ENCODE measurements around the gene CCR5.

CCR5 gene

GRCh38 chr3:46408853-46409252 is 38.1 kb downstream of the CCR5 start:
- DNase-seq (ENCODE audit: low spot score), result no peak

GRCh38 chr3:46409739-46410489 is 39.2 kb downstream of the CCR5 start:
- DNase-seq (ENCODE audit: low spot score), result no peak

GRCh38 chr3:46410669-46411068 is 39.9 kb downstream of the CCR5 start:
- no peak for DNase-seq (ENCODE audit: low spot score)

GRCh38 chr3:46411271-46411670 is 40.5 kb downstream of the CCR5 start:
- DNase-seq (ENCODE audit: low spot score), result no peak

- no peak for DNase-seq (ENCODE audit: low spot score)
These were observed 42.1 kb downstream of the CCR5 start for GRCh38 chr3:46412786-46413298.

- no peak for DNase-seq (ENCODE audit: low spot score)
These were observed 43.2 kb downstream of the CCR5 start for GRCh38 chr3:46413951-46414350.

- no peak for DNase-seq (ENCODE audit: low spot score)
These were observed 44.0 kb downstream of the CCR5 start for GRCh38 chr3:46414739-46415138.

- DNase-seq (ENCODE audit: low spot score), result no peak
These were observed 45.5 kb downstream of the CCR5 start for GRCh38 chr3:46416125-46416810.

GRCh38 chr3:46416811-46417510 is 46.2 kb downstream of the CCR5 start:
- no peak for DNase-seq (ENCODE audit: low spot score)

GRCh38 chr3:46417841-46418611 is 47.3 kb downstream of the CCR5 start:
- DNase-seq (ENCODE audit: low spot score), result no peak

- no peak for DNase-seq (ENCODE audit: low spot score)
These were observed 49.1 kb downstream of the CCR5 start for GRCh38 chr3:46419816-46420215.

GRCh38 chr3:46420931-46421330 is 50.2 kb downstream of the CCR5 start:
- DNase-seq (ENCODE audit: low spot score), result no peak

- DNase-seq (ENCODE audit: low spot score), result no peak
These were observed 51.9 kb downstream of the CCR5 start for GRCh38 chr3:46422617-46423016.

- no peak for DNase-seq (ENCODE audit: low spot score)
These were observed 52.8 kb downstream of the CCR5 start for GRCh38 chr3:46423588-46423987.
